GM18873 (cell line): Measurements from ENCODE around the gene CACNG5.
"Not testable (repeated sequence)": the region's sequence is repeated elsewhere in the genome, so short reads cannot be mapped to it uniquely, and the experiment has no call there.

Experiments
- ATAC-seq: cut with Tn5 transposase; IDR thresholded peaks from one replicate; pipeline ENCODE4 v1.9.1; 2021; ENCODE audit warnings: mild to moderate bottlenecking, moderate library complexity, moderate number of reproducible peaks; ENCODE audit not compliant: unreplicated experiment, low FRiP score

Gene CACNG5

GRCh38 chr17:66903296-66903695 is 68.4 kb downstream of the CACNG5 start:
- ATAC-seq: not testable (repeated sequence)

GRCh38 chr17:66903781-66904180 is 68.9 kb downstream of the CACNG5 start:
- no peak for ATAC-seq

- no peak for ATAC-seq
Measured at GRCh38 chr17:66904760-66905624, 70.1 kb downstream of the CACNG5 start.

- ATAC-seq: no peak
Measured at GRCh38 chr17:66906321-66907278, 71.7 kb downstream of the CACNG5 start.

GRCh38 chr17:66909804-66910373 is 75.0 kb downstream of the CACNG5 start:
- ATAC-seq: no peak

- ATAC-seq: no peak
Measured at GRCh38 chr17:66910651-66911285, 75.9 kb downstream of the CACNG5 start.

GRCh38 chr17:66915204-66915611 is 80.3 kb downstream of the CACNG5 start:
- no peak for ATAC-seq

- no peak for ATAC-seq
Measured at GRCh38 chr17:66915792-66916191, 80.9 kb downstream of the CACNG5 start.

GRCh38 chr17:66916946-66917345 is 82.0 kb downstream of the CACNG5 start:
- ATAC-seq: no peak

- ATAC-seq: no peak
Measured at GRCh38 chr17:66918896-66919295, 84.0 kb downstream of the CACNG5 start.

- ATAC-seq: no peak
Measured at GRCh38 chr17:66920435-66920834, 85.5 kb downstream of the CACNG5 start.

- ATAC-seq: no peak
Measured at GRCh38 chr17:66920950-66921349, 86.0 kb downstream of the CACNG5 start.

- ATAC-seq: no peak
Measured at GRCh38 chr17:66923886-66924285, 89.0 kb downstream of the CACNG5 start.

GRCh38 chr17:66925811-66926500 is 91.0 kb downstream of the CACNG5 start:
- no peak for ATAC-seq

GRCh38 chr17:66928949-66929348 is 94.0 kb downstream of the CACNG5 start:
- ATAC-seq: no peak

GRCh38 chr17:66929591-66929990 is 94.7 kb downstream of the CACNG5 start:
- ATAC-seq: no peak

GRCh38 chr17:66930933-66931332 is 96.0 kb downstream of the CACNG5 start:
- no peak for ATAC-seq

GRCh38 chr17:66932311-66932710 is 97.4 kb downstream of the CACNG5 start:
- no peak for ATAC-seq

GRCh38 chr17:66934040-66934439 is 99.1 kb downstream of the CACNG5 start:
- no peak for ATAC-seq
